ENCODE results near the gene ZMIZ1.

Gene ZMIZ1

GRCh38 chr10:79149662-79150443 lies 81.1 kb downstream of the ZMIZ1 start:
- DNase-seq (ENCODE audit: low read depth in 2 of 2) = peak; percentile 15 to 16

GRCh38 chr10:79150444-79150754 lies 81.6 kb downstream of the ZMIZ1 start:
- DNase-seq (ENCODE audit: low read depth in 2 of 2) = no peak

GRCh38 chr10:79152423-79152817 lies 83.7 kb downstream of the ZMIZ1 start:
- no peak for DNase-seq (ENCODE audit: low read depth in 2 of 2)

- DNase-seq (ENCODE audit: low read depth in 2 of 2) = no peak
Observed at GRCh38 chr10:79153745-79154144, 85.0 kb downstream of the ZMIZ1 start.

GRCh38 chr10:79155301-79156081 lies 86.7 kb downstream of the ZMIZ1 start:
- DNase-seq (ENCODE audit: low read depth in 2 of 2) = no peak

GRCh38 chr10:79156334-79157274 lies 87.8 kb downstream of the ZMIZ1 start:
- no peak for DNase-seq (ENCODE audit: low read depth in 2 of 2)

- no peak for DNase-seq (ENCODE audit: low read depth in 2 of 2)
Observed at GRCh38 chr10:79158004-79158340, 89.2 kb downstream of the ZMIZ1 start.

- no peak for DNase-seq (ENCODE audit: low read depth in 2 of 2)
Observed at GRCh38 chr10:79158402-79159097, 89.8 kb downstream of the ZMIZ1 start.

GRCh38 chr10:79159141-79159651 lies 90.4 kb downstream of the ZMIZ1 start:
- no peak for DNase-seq (ENCODE audit: low read depth in 2 of 2)

GRCh38 chr10:79159785-79160184 lies 91.0 kb downstream of the ZMIZ1 start:
- DNase-seq (ENCODE audit: low read depth in 2 of 2) = no peak

- DNase-seq (ENCODE audit: low read depth in 2 of 2) = no peak
Observed at GRCh38 chr10:79160191-79160590, 91.4 kb downstream of the ZMIZ1 start.

- DNase-seq (ENCODE audit: low read depth in 2 of 2) = no peak
Observed at GRCh38 chr10:79161557-79161956, 92.8 kb downstream of the ZMIZ1 start.

- no peak for DNase-seq (ENCODE audit: low read depth in 2 of 2)
Observed at GRCh38 chr10:79162022-79162421, 93.3 kb downstream of the ZMIZ1 start.

GRCh38 chr10:79162861-79163665 lies 94.3 kb downstream of the ZMIZ1 start:
- no peak for DNase-seq (ENCODE audit: low read depth in 2 of 2)

- no peak for DNase-seq (ENCODE audit: low read depth in 2 of 2)
Observed at GRCh38 chr10:79163666-79163975, 94.9 kb downstream of the ZMIZ1 start.

- DNase-seq (ENCODE audit: low read depth in 2 of 2) = no peak
Observed at GRCh38 chr10:79164075-79164474, 95.3 kb downstream of the ZMIZ1 start.

GRCh38 chr10:79165070-79165778 lies 96.5 kb downstream of the ZMIZ1 start:
- DNase-seq (ENCODE audit: low read depth in 2 of 2) = no peak

GRCh38 chr10:79166312-79166721 lies 97.6 kb downstream of the ZMIZ1 start:
- no peak for DNase-seq (ENCODE audit: low read depth in 2 of 2)

- no peak for DNase-seq (ENCODE audit: low read depth in 2 of 2)
Observed at GRCh38 chr10:79166741-79167140, 98.0 kb downstream of the ZMIZ1 start.

GRCh38 chr10:79167537-79167936 lies 98.8 kb downstream of the ZMIZ1 start:
- no peak for DNase-seq (ENCODE audit: low read depth in 2 of 2)
